HG02870 (cell line): ENCODE measurements around the gene OR13H1.
"Not testable (repeated sequence)": the region's sequence is repeated elsewhere in the genome, so short reads cannot be mapped to it uniquely, and the experiment has no call there.

ENCODE experiments used
- ATAC-seq: cut with Tn5 transposase; IDR thresholded peaks from one replicate; pipeline ENCODE4 v1.9.1; 2021; ENCODE audit warnings: mild to moderate bottlenecking, moderate library complexity; ENCODE audit not compliant: unreplicated experiment

The OR13H1 gene

DNA sequence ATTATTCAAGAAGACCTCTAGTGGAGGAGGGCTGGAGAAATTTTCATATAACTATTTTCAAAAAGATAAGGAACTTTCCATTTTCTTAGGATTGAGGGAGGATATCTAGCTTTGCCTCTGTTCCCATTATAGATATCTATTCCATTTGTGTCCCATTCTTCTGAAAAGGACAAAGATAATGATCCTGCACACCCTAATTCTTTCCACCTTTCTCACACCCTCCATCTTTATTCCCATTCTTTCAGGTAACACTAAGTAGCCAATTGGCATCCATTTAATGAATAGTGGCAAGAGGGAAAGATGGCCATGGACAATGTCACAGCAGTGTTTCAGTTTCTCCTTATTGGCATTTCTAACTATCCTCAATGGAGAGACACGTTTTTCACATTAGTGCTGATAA is at the start of gene OR13H1:
Gene OR13H1, plus strand, starts transcription at position 301 of the 400 bp plus-strand sequence. Its CDS starts 0 bp downstream, at position 301.
- no peak for ATAC-seq

GRCh38 chrX:131501556-131501955 is 42.3 kb upstream of the OR13H1 start:
- ATAC-seq: not testable (repeated sequence)

DNA sequence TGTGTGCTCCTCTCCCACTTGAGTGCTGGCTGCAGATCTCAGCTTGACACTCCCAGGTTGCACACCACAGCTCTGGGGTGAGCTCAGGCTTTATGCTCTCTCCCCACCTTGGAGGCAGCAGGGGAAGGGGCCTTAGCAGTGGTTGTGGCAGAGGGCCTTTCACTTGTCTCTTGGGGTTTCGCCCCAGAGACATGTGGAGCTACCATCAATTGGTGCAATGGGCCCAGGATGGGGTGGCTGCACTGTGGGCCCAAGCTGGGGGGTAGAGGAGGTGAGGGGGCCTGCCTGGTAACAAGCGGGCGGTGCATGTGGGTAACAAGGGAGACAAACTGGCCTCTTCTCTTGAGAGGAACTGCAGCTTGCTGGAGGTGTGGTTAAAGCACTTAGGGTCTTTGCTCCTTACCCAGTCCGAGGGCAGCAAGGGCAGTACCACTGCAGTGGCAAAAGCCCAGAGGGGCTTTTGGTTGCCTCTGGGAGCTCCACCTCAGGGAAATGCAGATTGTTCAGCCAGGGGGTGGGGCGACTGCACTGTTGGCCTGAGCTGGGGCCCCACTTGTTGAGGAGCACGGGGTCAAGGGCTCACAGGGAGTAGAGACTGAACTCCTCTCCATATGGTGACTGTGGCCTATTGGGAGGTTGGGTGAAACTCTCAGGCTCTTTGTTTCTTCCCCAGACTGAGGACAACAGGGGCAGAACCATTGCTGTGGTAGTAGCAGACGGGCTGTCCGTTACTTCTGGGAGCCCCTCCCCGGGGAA is 30.5 kb upstream of the OR13H1 start:
- no peak for ATAC-seq

DNA sequence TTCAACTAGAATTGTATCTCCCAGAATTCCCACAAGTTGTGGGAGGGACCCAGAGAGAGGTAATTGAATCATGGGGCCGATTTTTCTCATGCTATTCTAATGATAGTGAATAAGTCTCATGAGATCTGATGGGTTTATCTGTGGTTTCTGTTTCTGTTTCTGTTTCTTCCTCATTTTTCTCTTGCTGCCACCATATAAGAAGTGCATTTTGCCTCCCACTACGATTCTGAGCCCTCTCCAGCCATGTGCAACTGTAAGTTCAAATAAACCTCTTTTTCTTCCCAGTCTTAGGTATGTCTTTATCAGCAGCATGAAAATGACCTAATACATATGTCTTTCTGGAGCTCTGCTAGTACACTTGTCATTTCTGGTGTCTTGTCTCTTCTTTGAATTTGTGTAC is 22.1 kb upstream of the OR13H1 start:
- ATAC-seq: no peak

- ATAC-seq: no peak
Observed at GRCh38 chrX:131544218-131544617, 344 bp downstream of the OR13H1 start.

- ATAC-seq: no peak
Observed at GRCh38 chrX:131549011-131549410, 5.1 kb downstream of the OR13H1 start.

- ATAC-seq: not testable (repeated sequence)
Observed at GRCh38 chrX:131552453-131552852, 8.6 kb downstream of the OR13H1 start.

DNA sequence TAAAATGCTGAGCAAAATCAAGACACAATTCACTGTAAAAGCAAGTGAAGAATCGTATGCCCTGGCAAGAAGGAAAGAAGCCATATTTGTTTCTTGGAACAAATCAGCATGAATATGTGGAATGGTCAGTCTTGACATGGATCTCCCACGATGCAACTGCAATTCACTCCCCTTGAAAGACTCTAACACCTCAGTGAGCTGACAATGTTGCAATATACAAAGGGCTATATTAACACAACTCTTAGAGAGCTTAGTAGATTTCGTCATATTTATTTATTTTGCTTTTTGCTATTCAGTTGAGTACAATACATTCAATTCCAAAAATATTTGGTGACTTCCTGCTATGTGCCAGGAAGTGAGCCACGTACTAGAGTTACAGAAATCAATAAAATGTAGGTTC is 14.7 kb downstream of the OR13H1 start:
- no peak for ATAC-seq

DNA sequence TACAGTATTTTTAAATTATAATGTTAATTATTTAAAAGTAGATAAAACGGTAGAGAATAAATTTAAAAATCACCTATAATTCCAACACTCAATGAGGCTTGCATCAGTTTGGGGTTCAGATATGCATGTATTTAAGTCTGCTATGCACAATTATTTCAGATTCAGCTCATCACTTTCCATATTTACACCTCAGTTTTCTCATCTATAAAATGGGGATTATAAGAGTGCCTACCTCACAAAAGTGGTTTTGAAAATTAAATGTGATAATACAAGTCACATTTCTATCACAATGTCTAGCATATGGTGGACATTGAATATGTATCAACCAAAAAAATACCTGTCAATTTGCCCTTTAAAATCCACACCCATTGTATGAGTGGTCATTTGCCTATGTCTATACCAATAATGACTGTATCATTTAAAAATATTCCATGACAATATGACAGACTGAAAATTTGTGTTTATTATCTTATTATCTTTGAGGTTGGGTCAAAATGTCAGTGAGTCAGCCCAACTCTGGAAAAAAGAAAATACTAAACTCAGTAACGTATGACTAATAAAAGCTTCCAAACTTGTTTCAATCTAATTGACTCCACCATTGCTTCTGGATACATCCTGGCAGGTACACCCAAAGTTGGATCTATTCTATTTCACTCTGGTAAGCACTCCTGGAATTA is 20.8 kb downstream of the OR13H1 start:
- no peak for ATAC-seq

- no peak for ATAC-seq
Observed at GRCh38 chrX:131565909-131566308, 22.0 kb downstream of the OR13H1 start.

DNA sequence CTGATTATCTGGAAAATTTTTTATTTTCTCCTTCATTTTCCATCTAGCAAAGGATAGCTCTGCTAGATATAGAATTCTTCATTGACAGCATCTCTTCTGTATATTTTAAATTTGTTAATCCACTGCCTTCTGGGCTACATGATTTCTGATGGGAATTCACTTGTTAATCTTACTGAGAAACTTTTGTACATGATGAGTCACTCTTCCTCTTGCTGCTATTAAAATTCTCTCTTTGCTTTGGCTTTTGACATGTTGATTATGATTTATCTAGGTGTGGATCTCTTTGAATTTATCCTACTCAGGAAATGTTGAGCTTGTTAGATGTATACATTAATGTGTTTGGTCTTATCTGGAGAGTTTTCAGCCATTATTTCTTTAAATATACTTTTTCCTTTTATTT is 27.5 kb downstream of the OR13H1 start:
- ATAC-seq: no peak

- no peak for ATAC-seq
Observed at GRCh38 chrX:131572372-131573014, 28.6 kb downstream of the OR13H1 start.

- no peak for ATAC-seq
Observed at GRCh38 chrX:131577413-131577812, 33.5 kb downstream of the OR13H1 start.

- no peak for ATAC-seq
Observed at GRCh38 chrX:131577999-131578734, 34.3 kb downstream of the OR13H1 start.

GRCh38 chrX:131578735-131579367 is 35.0 kb downstream of the OR13H1 start:
- ATAC-seq: not testable (repeated sequence)

GRCh38 chrX:131588995-131589394 is 45.1 kb downstream of the OR13H1 start:
- ATAC-seq: no peak
